ENCODE data around the gene GEMIN2. TPM values are rescaled to one million over a fixed set of nuclear protein-coding genes. Genes with fewer than 3 reads are reported as not detected.
A peak's percentile ranks its signal among the peaks of the same experiment; 100 is the strongest.
"Not testable (repeated sequence)": the region's sequence is repeated elsewhere in the genome, so short reads cannot be mapped to it uniquely, and the experiment has no call there.

Gene GEMIN2
- polyA plus RNA-seq, 3 donors: 6.1 to 11.8 (median 10.2) TPM

DNA sequence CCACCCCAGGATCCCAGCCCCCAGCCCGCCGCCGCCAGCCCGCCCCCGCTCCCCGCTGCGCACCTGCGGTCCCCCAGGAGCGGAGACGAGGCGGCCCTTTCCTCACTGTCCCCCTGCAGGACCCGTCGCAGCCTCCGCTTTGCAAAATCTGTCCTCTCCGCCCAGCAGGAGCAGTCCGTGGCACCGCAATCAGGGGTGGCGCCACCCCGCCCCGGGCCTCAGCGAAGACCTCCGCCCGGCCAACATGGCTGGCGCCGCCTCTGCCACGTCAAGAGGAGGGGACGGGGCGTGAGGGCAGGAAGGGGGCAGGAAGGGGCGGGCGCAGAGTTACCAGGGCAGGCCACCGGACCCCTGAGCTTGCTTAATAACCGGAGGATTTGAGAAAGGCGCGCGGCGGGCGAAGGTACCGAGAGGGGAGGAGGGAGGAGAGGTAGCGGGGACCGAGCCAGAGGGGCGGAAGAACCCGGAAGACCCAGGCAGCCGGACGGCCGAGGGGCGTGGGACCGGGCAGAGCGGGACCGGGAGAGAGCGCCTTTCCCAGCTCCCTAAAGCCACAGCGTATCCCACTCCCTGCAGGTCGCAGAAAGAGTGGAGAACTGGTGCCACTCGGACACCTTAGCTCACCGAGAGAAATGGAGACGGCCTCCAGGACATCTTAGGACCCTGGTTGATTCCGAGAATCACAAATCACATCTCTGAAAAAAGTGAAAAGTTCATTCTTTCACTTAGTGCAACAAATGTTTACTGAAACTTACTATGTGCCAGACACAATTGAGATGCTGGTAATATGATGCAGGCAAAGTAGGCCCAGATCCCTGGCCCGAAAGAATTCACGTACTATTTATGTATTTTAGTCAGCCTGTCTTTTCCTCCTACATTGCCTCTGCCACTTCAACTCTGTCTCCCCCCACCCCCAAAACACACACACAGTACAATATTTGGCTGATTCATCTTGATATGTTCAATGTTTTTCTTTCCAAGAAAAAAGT, 10.9 kb upstream of the GEMIN2 start, which contains the start of gene SEC23A:
Gene SEC23A, minus strand, starts transcription at position 267 of the 989 bp plus-strand sequence. CDS start 7,117 bp downstream, outside the sequence.
- 0% methylated on average over 56 of the region's 58 CpGs for WGBS (ENCODE audit: insufficient coverage)

DNA sequence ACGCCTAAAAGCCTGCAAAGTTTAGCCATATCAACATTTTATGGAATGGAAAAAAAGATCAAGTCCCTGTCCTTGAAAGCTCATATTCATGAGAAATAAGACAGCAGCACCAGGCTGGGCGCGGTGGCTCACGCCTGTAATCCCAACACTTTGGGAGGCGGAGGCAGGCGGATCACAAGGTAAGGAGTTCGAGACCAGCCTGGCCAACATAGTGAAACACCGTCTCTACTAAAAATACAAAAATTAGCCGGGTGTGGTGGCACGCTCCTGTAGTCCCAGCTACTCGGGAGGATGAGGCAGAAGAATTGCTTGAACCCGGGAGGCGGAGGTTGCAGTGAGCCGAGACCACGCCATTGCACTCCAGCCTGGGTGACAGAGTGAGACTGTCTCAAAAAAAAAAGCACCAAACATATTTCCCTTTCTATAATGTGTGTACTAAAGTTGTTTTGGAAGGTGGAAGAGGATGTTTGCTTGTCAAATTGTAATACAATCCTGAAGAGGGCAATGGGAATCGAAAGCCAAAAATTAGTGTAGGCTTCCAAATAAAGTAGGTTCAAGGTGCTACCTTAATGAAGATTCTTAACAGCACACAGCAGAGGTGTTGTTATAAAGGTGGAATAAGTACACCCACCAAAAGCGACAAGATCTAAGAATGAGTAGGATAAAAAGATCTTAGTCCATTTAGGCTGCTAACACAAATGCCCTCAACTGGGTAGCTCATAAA, 9.9 kb upstream of the GEMIN2 start:
- H4K20me1 ChIP-seq (ENCODE audit: insufficient read depth, low read length); H3K27me3 ChIP-seq (ENCODE audit: control insufficient read depth in 2 of 2, insufficient read depth in 2 of 2, low read length in 2 of 2); H3K9me3 ChIP-seq (replicated peaks in 1 of 2; ENCODE audit: control insufficient read depth in 1 of 2, insufficient read depth in 1 of 2, low read length in 2 of 2); H3K36me3 ChIP-seq (replicated peaks in 1 of 2; ENCODE audit: control insufficient read depth in 1 of 2, insufficient read depth in 2 of 2, low read length in 2 of 2); DNase-seq; H3K9me3 Mint-ChIP-seq; H3K27me3 Mint-ChIP-seq (ENCODE audit: low read depth in 3 of 3); H3K36me3 Mint-ChIP-seq: not testable (repeated sequence)
- Histone ChIP-seq H3K79me2 (ENCODE audit: insufficient read depth, low read length) (peaks cover 47% of the 10 kb centered on the region), H3K4me2 (replicated peaks; ENCODE audit: extremely low read depth, low read length, poor library complexity, severe bottlenecking) (peak overlapping the region; percentile 75), H3K9ac (ENCODE audit: insufficient read depth, low read length, poor library complexity, severe bottlenecking) (peak overlapping the region; percentile 87), H2AFZ (ENCODE audit: insufficient read depth, low read depth, low read length, poor library complexity, severe bottlenecking) (peak overlapping the region; percentile 97), H3K27ac (ENCODE audit: low read depth in 1 of 2, low read length in 2 of 2) (peak overlapping the region in 1 of 2 donors; percentile 93), H3K4me3 (replicated peaks in 1 of 3; ENCODE audit: low read depth in 2 of 3, low read length in 3 of 3) (peak overlapping the region in 2 of 3 experiments; percentile 85 to 93), H3K4me1 (ENCODE audit: control insufficient read depth in 1 of 2, insufficient read depth in 2 of 2, low read length in 2 of 2) (peaks cover 11 to 18% of the 10 kb centered on the region in 2 donors)
- 95% methylated on average over 8 of the region's 17 CpGs for WGBS (ENCODE audit: insufficient coverage)
- Mint-ChIP-seq H3K27ac (peak overlapping the region in 6 of 7 donors; percentile 87 to 95 (median 93)), H3K4me3 (peak overlapping the region; percentile 93 to 94), H3K4me1 (peaks cover 25% of the 10 kb centered on the region)
- intact Hi-C loops (cut with micrococcal nuclease): loop anchor here (5.0 to 10.0 kb wide), 3 partner anchors 68 to 331 kb away; partner anchors contain the start of genes FBXO33 (in 2 of the 2), PNN (in 1 of the 2) and TRAPPC6B (in 1 of the 2)

More for the DNA sequence above, 10.9 kb upstream of the GEMIN2 start, which contains the start of gene SEC23A:
- no peaks in the 10 kb centered on the region for H4K20me1 ChIP-seq (ENCODE audit: insufficient read depth, low read length)
- peak within 1 kb of the TSS; percentile 83 to 93 (median 85) for H3K4me3 ChIP-seq (replicated peaks in 1 of 3; ENCODE audit: low read depth in 2 of 3, low read length in 3 of 3)
- intact Hi-C loops (cut with micrococcal nuclease): loop anchor here (5.0 to 10.0 kb wide), 3 partner anchors 69 to 332 kb away; partner anchors contain the start of genes FBXO33 (in 2 of the 2), PNN (in 1 of the 2) and TRAPPC6B (in 1 of the 2)
- DNase-seq: peak; percentile 70 to 82 (median 81)
- H2AFZ ChIP-seq (ENCODE audit: insufficient read depth, low read depth, low read length, poor library complexity, severe bottlenecking): peak within 1 kb of the TSS; percentile 97
- H3K9me3 ChIP-seq (replicated peaks in 1 of 2; ENCODE audit: control insufficient read depth in 1 of 2, insufficient read depth in 1 of 2, low read length in 2 of 2): no peaks in the 10 kb centered on the region
- Mint-ChIP-seq H3K4me1 (peaks cover 25% of the 10 kb centered on the region), H3K9me3 (no peaks in the 10 kb centered on the region), H3K27me3 (ENCODE audit: low read depth in 3 of 3) (peaks cover 0 to 2% (median 0%) of the 10 kb centered on the region in 3 donors), H3K4me3 (peak within 1 kb of the TSS; percentile 93 to 94), H3K36me3 (peaks cover 3 to 4% of the 10 kb centered on the region in 2 donors), H3K27ac (peak within 1 kb of the TSS; percentile 87 to 95 (median 93))
- H3K27me3 ChIP-seq (ENCODE audit: control insufficient read depth in 2 of 2, insufficient read depth in 2 of 2, low read length in 2 of 2): no peaks in the 10 kb centered on the region
- peaks cover 11 to 18% of the 10 kb centered on the region in 2 donors for H3K4me1 ChIP-seq (ENCODE audit: control insufficient read depth in 1 of 2, insufficient read depth in 2 of 2, low read length in 2 of 2)
- TF ChIP-seq, protein P1, sequence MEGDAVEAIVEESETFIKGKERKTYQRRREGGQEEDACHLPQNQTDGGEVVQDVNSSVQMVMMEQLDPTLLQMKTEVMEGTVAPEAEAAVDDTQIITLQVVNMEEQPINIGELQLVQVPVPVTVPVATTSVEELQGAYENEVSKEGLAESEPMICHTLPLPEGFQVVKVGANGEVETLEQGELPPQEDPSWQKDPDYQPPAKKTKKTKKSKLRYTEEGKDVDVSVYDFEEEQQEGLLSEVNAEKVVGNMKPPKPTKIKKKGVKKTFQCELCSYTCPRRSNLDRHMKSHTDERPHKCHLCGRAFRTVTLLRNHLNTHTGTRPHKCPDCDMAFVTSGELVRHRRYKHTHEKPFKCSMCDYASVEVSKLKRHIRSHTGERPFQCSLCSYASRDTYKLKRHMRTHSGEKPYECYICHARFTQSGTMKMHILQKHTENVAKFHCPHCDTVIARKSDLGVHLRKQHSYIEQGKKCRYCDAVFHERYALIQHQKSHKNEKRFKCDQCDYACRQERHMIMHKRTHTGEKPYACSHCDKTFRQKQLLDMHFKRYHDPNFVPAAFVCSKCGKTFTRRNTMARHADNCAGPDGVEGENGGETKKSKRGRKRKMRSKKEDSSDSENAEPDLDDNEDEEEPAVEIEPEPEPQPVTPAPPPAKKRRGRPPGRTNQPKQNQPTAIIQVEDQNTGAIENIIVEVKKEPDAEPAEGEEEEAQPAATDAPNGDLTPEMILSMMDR (IDR thresholded peaks at IDR 0.05): no peak
- peak within 1 kb of the TSS; percentile 81 to 93 for H3K27ac ChIP-seq (ENCODE audit: low read depth in 1 of 2, low read length in 2 of 2)
- peaks cover 56% of the 10 kb centered on the region for H3K79me2 ChIP-seq (ENCODE audit: insufficient read depth, low read length)
- H3K36me3 ChIP-seq (replicated peaks in 1 of 2; ENCODE audit: control insufficient read depth in 1 of 2, insufficient read depth in 2 of 2, low read length in 2 of 2): no peaks in the 10 kb centered on the region
- peak within 1 kb of the TSS; percentile 87 for H3K9ac ChIP-seq (ENCODE audit: insufficient read depth, low read length, poor library complexity, severe bottlenecking)
- H3K4me2 ChIP-seq (replicated peaks; ENCODE audit: extremely low read depth, low read length, poor library complexity, severe bottlenecking): peak within 1 kb of the TSS; percentile 75

All from CD14-positive monocyte (primary cell).